ENCODE data around the gene IQGAP2.

Gene IQGAP2

GRCh38 chr5:76455531-76456133 is 52.5 kb downstream of the IQGAP2 start:
- DNase-seq (ENCODE audit: low spot score), result no peak
- in situ Hi-C loops (cut with MboI; ENCODE audit: low pct_unique_long_range_greater_than_20kb, low sequenced_read_pairs, unreplicated experiment), result no loop called here
- TF ChIP-seq CTCF (IDR thresholded peaks at IDR 0.05; ENCODE audit: extremely low read depth, insufficient read depth, missing control alignments), result no peak

DNA sequence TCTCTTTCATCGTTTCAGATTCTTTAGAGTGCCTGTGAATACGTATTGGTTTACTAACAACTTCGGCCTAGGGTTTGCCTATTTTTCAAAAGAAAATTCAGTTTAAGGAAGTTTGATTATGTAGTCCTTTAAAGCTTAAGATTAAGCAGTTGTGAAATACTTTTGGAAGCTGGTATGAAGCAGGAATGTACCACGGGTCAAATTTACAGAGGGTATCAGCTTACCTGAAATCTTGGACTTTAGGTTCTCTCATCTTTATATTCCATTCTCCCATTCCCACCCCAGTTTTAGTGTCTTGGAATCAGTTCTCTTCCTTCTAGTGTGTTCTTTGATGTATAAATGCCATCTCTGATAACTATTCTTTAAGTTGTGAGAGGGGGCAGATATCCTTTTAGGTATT is 53.2 kb downstream of the IQGAP2 start:
- no peak for DNase-seq (ENCODE audit: low spot score)
- in situ Hi-C loops (cut with MboI; ENCODE audit: low pct_unique_long_range_greater_than_20kb, low sequenced_read_pairs, unreplicated experiment), result no loop called here
- TF ChIP-seq CTCF (IDR thresholded peaks at IDR 0.05; ENCODE audit: extremely low read depth, insufficient read depth, missing control alignments), result no peak

DNA sequence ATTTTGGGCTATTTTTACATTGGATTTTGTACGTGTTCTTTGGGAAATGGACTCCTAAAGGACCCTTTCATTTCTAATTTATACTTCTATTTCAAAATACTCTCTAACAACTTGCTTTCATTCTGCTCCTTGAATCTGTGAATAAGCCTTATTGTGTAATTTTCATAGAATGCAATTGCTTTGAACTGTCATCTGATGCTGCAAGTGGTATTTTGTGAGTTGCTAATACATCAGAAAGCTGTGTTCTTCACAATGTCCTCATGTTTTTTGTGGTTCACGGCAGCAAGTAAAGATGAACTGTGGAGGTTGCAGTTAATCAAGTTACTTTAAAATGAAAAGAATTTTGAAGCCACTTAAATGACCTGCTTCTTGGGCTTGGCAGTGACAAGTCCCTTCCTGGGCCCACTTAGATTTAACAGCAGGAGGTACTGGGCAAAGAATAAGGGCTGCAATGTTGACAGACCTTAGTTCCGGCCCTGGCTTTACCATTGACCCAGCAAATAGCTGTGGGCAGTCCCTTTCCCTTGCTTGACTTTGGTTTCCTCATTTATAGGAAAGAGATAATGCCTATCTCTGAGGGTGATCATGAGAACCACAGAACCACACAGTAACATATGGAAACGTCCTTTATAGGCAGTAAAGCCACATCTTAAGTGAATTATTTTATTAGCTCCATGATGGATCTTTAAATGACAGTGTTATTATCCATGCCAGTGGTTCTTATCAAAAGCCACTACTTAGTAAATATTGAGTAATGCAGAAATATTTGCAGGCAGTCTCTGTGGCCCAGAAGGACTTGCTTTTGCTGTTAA is 54.8 kb downstream of the IQGAP2 start:
- in situ Hi-C loops (cut with MboI; ENCODE audit: low pct_unique_long_range_greater_than_20kb, low sequenced_read_pairs, unreplicated experiment), result no loop called here
- TF ChIP-seq CTCF (IDR thresholded peaks at IDR 0.05; ENCODE audit: extremely low read depth, insufficient read depth, missing control alignments), result no peak
- no peak for DNase-seq (ENCODE audit: low spot score)

GRCh38 chr5:76458486-76458830 is 55.4 kb downstream of the IQGAP2 start:
- DNase-seq (ENCODE audit: low spot score), result no peak
- no peak for TF ChIP-seq CTCF (IDR thresholded peaks at IDR 0.05; ENCODE audit: extremely low read depth, insufficient read depth, missing control alignments)
- in situ Hi-C loops (cut with MboI; ENCODE audit: low pct_unique_long_range_greater_than_20kb, low sequenced_read_pairs, unreplicated experiment), result no loop called here

DNA sequence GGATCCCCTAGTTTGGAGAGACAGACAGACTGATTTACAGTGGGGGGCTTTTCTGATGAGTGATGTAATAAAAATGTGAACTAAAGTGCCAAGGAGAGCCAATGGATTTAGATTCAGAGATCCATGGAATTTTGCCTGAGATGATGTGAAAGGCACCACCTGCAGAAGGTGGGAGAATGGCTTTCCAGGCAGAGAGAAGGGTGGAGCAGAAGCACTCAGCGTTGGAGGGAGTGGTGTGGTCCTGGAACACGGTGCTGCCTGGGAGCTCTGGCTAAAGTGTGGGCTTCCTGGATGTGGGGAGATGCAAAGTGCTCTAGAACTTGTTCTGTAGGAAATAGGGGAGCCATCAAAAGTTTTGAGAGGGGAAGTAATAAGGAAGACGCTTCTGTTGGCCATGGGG is 57.0 kb downstream of the IQGAP2 start:
- in situ Hi-C loops (cut with MboI; ENCODE audit: low pct_unique_long_range_greater_than_20kb, low sequenced_read_pairs, unreplicated experiment), result no loop called here
- DNase-seq (ENCODE audit: low spot score), result no peak
- TF ChIP-seq CTCF (IDR thresholded peaks at IDR 0.05; ENCODE audit: extremely low read depth, insufficient read depth, missing control alignments), result no peak

DNA sequence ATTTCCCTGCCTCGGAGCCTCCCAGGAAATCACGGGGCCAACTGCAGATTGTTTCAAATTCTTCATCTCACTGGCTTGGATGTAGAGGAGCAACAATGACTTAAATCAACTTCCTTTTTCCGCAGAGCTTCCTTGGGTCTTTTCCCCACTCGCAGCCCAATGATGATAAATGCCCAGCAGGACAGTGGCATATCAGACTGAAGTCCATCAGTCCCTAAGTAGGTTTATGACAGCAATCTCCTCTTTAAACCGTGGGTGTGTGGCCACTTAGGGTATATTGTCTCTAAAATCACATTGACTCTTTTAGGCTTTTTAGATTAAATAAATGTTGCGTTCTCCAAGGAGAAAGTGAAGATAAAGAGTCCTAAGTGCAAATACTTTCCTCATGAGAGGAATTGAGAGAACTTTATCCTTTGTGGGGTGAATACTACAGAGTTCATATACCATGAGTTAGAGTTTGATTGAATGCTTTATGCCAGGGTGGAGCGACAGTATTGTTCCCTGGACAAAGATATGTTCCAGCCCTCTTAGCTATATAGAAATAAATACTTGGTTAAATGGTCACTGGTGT is 59.1 kb downstream of the IQGAP2 start:
- no peak for DNase-seq (ENCODE audit: low spot score)
- TF ChIP-seq CTCF (IDR thresholded peaks at IDR 0.05; ENCODE audit: extremely low read depth, insufficient read depth, missing control alignments), result no peak
- in situ Hi-C loops (cut with MboI; ENCODE audit: low pct_unique_long_range_greater_than_20kb, low sequenced_read_pairs, unreplicated experiment), result no loop called here
